H9 (cell line): ENCODE measurements around the gene YPEL4. TPM values are rescaled to one million over a fixed set of nuclear protein-coding genes. Genes with fewer than 3 reads are reported as not detected.
A peak's percentile ranks its signal among the peaks of the same experiment; 100 is the strongest.

Source experiments
- DNase-seq: peaks from one replicate; pipeline ENCODE4 v3.0.0-alpha.2; 2017
- H2AFZ ChIP-seq: one replicate; pipeline ENCODE4 v1.6.1; 2013; ENCODE audit warnings: mild to moderate bottlenecking, low read length, control low read depth, moderate library complexity
- H2AK5ac ChIP-seq: 2 replicates; pipeline ENCODE4 v1.6.1; 2013; ENCODE audit warnings: low read length, control low read depth, mixed read lengths; ENCODE audit not compliant: insufficient read length
- H2BK120ac ChIP-seq: one replicate; pipeline ENCODE4 v1.6.1; 2013; ENCODE audit warnings: low read depth, mild to moderate bottlenecking, low read length, control low read depth, inconsistent platforms; ENCODE audit not compliant: poor library complexity, severe bottlenecking
- H2BK12ac ChIP-seq: 2 replicates; pipeline ENCODE4 v1.6.1; 2013; ENCODE audit warnings: low read length, control low read depth, mixed read lengths, low read depth; ENCODE audit not compliant: insufficient read length
- H2BK15ac ChIP-seq: 2 replicates; pipeline ENCODE4 v1.6.1; 2013; ENCODE audit warnings: low read depth, low read length, control low read depth
- H2BK20ac ChIP-seq: one replicate; pipeline ENCODE4 v1.6.1; 2013; ENCODE audit warnings: low read depth, mild to moderate bottlenecking, low read length, control low read depth, inconsistent platforms; ENCODE audit not compliant: poor library complexity, severe bottlenecking
- H2BK5ac ChIP-seq: 2 replicates; pipeline ENCODE4 v1.6.1; 2013; ENCODE audit warnings: low read length, control low read depth, mixed read lengths; ENCODE audit not compliant: insufficient read length
- H3K14ac ChIP-seq: 2 replicates; pipeline ENCODE4 v1.6.1; 2013; ENCODE audit warnings: low read length, control low read depth; ENCODE audit not compliant: insufficient read depth
- H3K18ac ChIP-seq: 2 replicates; pipeline ENCODE4 v1.6.1; 2013; ENCODE audit warnings: low read depth, mild to moderate bottlenecking, mixed read lengths, low read length, control low read depth; ENCODE audit not compliant: insufficient read length
- H3K23ac ChIP-seq: 2 replicates; pipeline ENCODE4 v1.6.1; 2013; ENCODE audit warnings: low read length, control low read depth, mixed read lengths, low read depth; ENCODE audit not compliant: insufficient read length
- H3K23me2 ChIP-seq: 2 replicates; pipeline ENCODE4 v1.6.1; 2013; ENCODE audit warnings: low read depth, mild to moderate bottlenecking, mixed read lengths, low read length, control low read depth; ENCODE audit not compliant: insufficient read length, poor library complexity, severe bottlenecking
- H3K27ac ChIP-seq: 2 replicates; pipeline ENCODE4 v1.5.1; 2013; ENCODE audit warnings: low read length, control low read depth, mixed read lengths, low read depth; ENCODE audit not compliant: insufficient read length
- H3K27me3 ChIP-seq: 2 replicates; pipeline ENCODE4 v1.6.1; 2013; ENCODE audit warnings: low read length, control low read depth, inconsistent platforms; ENCODE audit not compliant: insufficient read depth
- H3K4ac ChIP-seq: 2 replicates; pipeline ENCODE4 v1.6.1; 2013; ENCODE audit warnings: low read depth, mild to moderate bottlenecking, control low read depth, inconsistent platforms, low read length, moderate library complexity
- H3K4me1 ChIP-seq: 2 replicates; pipeline ENCODE4 v1.6.1; 2013; ENCODE audit warnings: low read length, control low read depth, inconsistent platforms; ENCODE audit not compliant: insufficient read depth
- H3K4me2 ChIP-seq: 2 replicates; pipeline ENCODE4 v1.6.1; 2013; ENCODE audit warnings: low read length, control low read depth, mixed read lengths; ENCODE audit not compliant: insufficient read length, insufficient read depth
- H3K56ac ChIP-seq: 2 replicates; pipeline ENCODE4 v1.6.1; 2013; ENCODE audit warnings: low read depth, mild to moderate bottlenecking, mixed read lengths, low read length, control low read depth; ENCODE audit not compliant: insufficient read length
- H3K79me1 ChIP-seq: 2 replicates; pipeline ENCODE4 v1.6.1; 2013; ENCODE audit warnings: low read depth, mild to moderate bottlenecking, moderate library complexity, low read length, control low read depth, inconsistent platforms; ENCODE audit not compliant: insufficient read depth, poor library complexity, severe bottlenecking
- H3K79me2 ChIP-seq: 2 replicates; pipeline ENCODE4 v1.6.1; 2013; ENCODE audit warnings: low read length, control low read depth, inconsistent platforms; ENCODE audit not compliant: insufficient read depth
- H3K9ac ChIP-seq: 2 replicates; pipeline ENCODE4 v1.6.1; 2013; ENCODE audit warnings: low read length, control low read depth, mixed read lengths; ENCODE audit not compliant: insufficient read length; ENCODE audit errors: extremely low read depth
- H3K9me3 ChIP-seq: one replicate; pipeline ENCODE4 v1.6.1; 2013; ENCODE audit warnings: low read depth, low read length, inconsistent platforms; ENCODE audit not compliant: control insufficient read depth
- H3T11ph ChIP-seq: one replicate; pipeline ENCODE4 v1.6.1; 2013; ENCODE audit warnings: mild to moderate bottlenecking, low read length, control low read depth, inconsistent platforms
- H4K20me1 ChIP-seq: one replicate; pipeline ENCODE4 v1.6.1; 2013; ENCODE audit not compliant: control insufficient read depth, insufficient read length, insufficient read depth
- H4K5ac ChIP-seq: 2 replicates; pipeline ENCODE4 v1.6.1; 2013; ENCODE audit warnings: low read depth, mild to moderate bottlenecking, mixed read lengths, low read length, control low read depth; ENCODE audit not compliant: insufficient read length
- H4K8ac ChIP-seq: replicated peaks from 2 replicates; pipeline ENCODE4 v1.6.1; 2013; ENCODE audit warnings: low read length, control low read depth, mixed read lengths, low read depth; ENCODE audit not compliant: insufficient read length
- H4K91ac ChIP-seq: 2 replicates; pipeline ENCODE4 v1.6.1; 2013; ENCODE audit warnings: low read depth, mild to moderate bottlenecking, moderate library complexity, mixed read lengths, low read length, control low read depth; ENCODE audit not compliant: insufficient read length
- H3K27ac Mint-ChIP-seq, 3 experiments: 2 replicates in 2 of 3; 3 replicates in 1 of 3; pipeline ENCODE4 v1.8.0; 2020 to 2021; ENCODE audit warnings: mixed read lengths in 3 of 3, mild to moderate bottlenecking in 1 of 3, moderate library complexity in 1 of 3
- H3K27me3 Mint-ChIP-seq: 2 replicates; pipeline ENCODE4 v1.8.0; 2021; ENCODE audit warnings: low read depth, mild to moderate bottlenecking, moderate library complexity, mixed read lengths
- H3K36me3 Mint-ChIP-seq, 3 experiments: 2 replicates in 2 of 3; 3 replicates in 1 of 3; pipeline ENCODE4 v1.8.0; 2020 to 2021; ENCODE audit warnings: low read depth in 3 of 3, mixed read lengths in 3 of 3; ENCODE audit not compliant: insufficient read depth in 1 of 3
- H3K4me1 Mint-ChIP-seq, 2 experiments: 2 replicates each; pipeline ENCODE4 v1.8.0; 2020; ENCODE audit warnings: mixed read lengths in 2 of 2
- H3K4me3 Mint-ChIP-seq, 2 experiments: 2 replicates in 1 of 2; 3 replicates in 1 of 2; pipeline ENCODE4 v1.8.0; 2020 to 2021; ENCODE audit warnings: mild to moderate bottlenecking in 2 of 2, mixed read lengths in 2 of 2, moderate library complexity in 1 of 2
- H3K9me3 Mint-ChIP-seq, 2 experiments: 2 replicates in 1 of 2; 3 replicates in 1 of 2; pipeline ENCODE4 v1.8.0; 2020; ENCODE audit warnings: mild to moderate bottlenecking in 2 of 2, mixed read lengths in 2 of 2, moderate library complexity in 1 of 2
- WGBS: extraction: QIAGEN DNeasy Blood & Tissue Kit; methylation state at CpG from one replicate; pipeline ENCODE4 v1.1.7; 2013; ENCODE audit warnings: missing lambda C conversion rate, low lambda C conversion rate, mixed read lengths; ENCODE audit not compliant: insufficient read length; ENCODE audit errors: extremely low coverage; 5-methylcytosine and 5-hydroxymethylcytosine counted together
- total RNA-seq: library from RNA; stranded (reverse); gene quantifications from 2 replicates; pipeline ENCODE4 v1.2.1, GENCODE V29; 2021
- TF ChIP-seq, protein P1 (sequence below): fragments of 200-600 bp; sonication (generic); conservative IDR thresholded peaks from 3 replicates; pipeline ENCODE4 v1.8.0; 2021; ENCODE audit warnings: antibody characterized with exemption, mild to moderate bottlenecking

The YPEL4 gene
- total RNA-seq, 1 experiment from 2014 or later, result 0.13 TPM

DNA sequence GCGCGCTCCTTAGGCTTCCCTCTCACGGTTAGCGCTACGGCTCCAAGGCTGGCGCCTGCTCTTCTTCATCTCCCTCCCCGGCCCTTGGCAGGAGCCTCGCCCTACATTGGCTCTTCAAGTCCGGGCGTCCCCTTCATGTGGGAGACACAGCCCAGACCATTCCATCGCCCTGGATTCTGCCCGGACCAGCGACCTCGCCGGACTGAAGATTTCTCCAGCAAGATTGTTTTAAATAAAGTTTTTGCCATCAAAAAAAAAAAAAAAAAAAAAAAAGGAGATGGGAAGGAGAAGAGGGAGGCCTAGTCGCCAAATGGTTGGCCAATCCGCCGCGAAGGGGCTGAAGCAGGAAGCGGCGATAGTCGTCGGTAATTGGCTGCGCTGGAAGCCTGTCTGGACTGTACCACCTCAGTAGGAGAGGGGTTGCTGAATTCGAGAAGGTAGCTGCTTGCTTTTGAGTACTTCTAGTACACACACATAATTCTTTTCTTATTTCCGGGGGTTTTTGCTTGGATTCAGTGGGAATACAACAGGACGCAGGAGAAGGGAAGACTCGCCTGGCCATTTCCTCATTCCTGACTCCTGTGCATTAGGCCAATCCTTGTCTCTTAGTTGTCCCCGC, 17.5 kb upstream of the YPEL4 start:
- H3K4me1 Mint-ChIP-seq, result peaks cover 10 to 15% of the 10 kb centered on the region in 2 experiments

More for the DNA sequence above, 17.5 kb upstream of the YPEL4 start:
- Histone ChIP-seq H3K27me3 (no peaks in the 10 kb centered on the region), H2AFZ (peak overlapping the region; percentile 82), H2BK12ac (no peak overlapping the region), H3K4me1 (no peaks in the 10 kb centered on the region), H3K4ac (no peak overlapping the region; the same call in 1 of the 2 replicates), H3K9me3 (no peaks in the 10 kb centered on the region), H3K4me2 (peak overlapping the region; percentile 94), H3K18ac (peak overlapping the region; percentile 97), H4K20me1 (no peaks in the 10 kb centered on the region), H2BK5ac (peak overlapping the region; percentile 89), H3K56ac (peak overlapping the region; percentile 71), H2BK20ac (no peak overlapping the region), H3K27ac (peak overlapping the region; percentile 93), H4K5ac (no peak overlapping the region), H3K23ac (no peak overlapping the region), H3K9ac (peak overlapping the region; percentile 98), H2BK120ac (peak overlapping the region; percentile 72), H3T11ph (peak overlapping the region; percentile 95), H2AK5ac (no peak overlapping the region), H3K23me2 (peaks cover 6% of the 10 kb centered on the region), H3K79me1 (no peaks in the 10 kb centered on the region), H3K14ac (peak overlapping the region; percentile 94; the same call in 1 of the 2 replicates), H4K91ac (no peak overlapping the region), H2BK15ac (no peak overlapping the region), H3K79me2 (peaks cover 6% of the 10 kb centered on the region; the same call in 1 of the 2 replicates), H4K8ac (no peak overlapping the region)
- peak overlapping the region; percentile 100 for H3K27ac Mint-ChIP-seq
- H3K36me3 Mint-ChIP-seq, result peaks cover 5 to 17% (median 12%) of the 10 kb centered on the region in 3 experiments
- TF ChIP-seq, protein P1, sequence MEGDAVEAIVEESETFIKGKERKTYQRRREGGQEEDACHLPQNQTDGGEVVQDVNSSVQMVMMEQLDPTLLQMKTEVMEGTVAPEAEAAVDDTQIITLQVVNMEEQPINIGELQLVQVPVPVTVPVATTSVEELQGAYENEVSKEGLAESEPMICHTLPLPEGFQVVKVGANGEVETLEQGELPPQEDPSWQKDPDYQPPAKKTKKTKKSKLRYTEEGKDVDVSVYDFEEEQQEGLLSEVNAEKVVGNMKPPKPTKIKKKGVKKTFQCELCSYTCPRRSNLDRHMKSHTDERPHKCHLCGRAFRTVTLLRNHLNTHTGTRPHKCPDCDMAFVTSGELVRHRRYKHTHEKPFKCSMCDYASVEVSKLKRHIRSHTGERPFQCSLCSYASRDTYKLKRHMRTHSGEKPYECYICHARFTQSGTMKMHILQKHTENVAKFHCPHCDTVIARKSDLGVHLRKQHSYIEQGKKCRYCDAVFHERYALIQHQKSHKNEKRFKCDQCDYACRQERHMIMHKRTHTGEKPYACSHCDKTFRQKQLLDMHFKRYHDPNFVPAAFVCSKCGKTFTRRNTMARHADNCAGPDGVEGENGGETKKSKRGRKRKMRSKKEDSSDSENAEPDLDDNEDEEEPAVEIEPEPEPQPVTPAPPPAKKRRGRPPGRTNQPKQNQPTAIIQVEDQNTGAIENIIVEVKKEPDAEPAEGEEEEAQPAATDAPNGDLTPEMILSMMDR, result no peak
- H3K4me3 Mint-ChIP-seq, result peak overlapping the region; percentile 91 to 95
- peak; percentile 98 for DNase-seq
- H3K9me3 Mint-ChIP-seq, result peaks cover 0 to 3% of the 10 kb centered on the region in 2 experiments; a peak in 3 of 5 replicates
- WGBS, result no CpG with 5 or more reads among the region's 29 CpGs
- H3K27me3 Mint-ChIP-seq, result no peaks in the 10 kb centered on the region
